ENCODE data around the gene BIN2. TPM values are rescaled to one million over a fixed set of nuclear protein-coding genes. Genes with fewer than 3 reads are reported as not detected.
"Not testable (repeated sequence)": the region's sequence is repeated elsewhere in the genome, so short reads cannot be mapped to it uniquely, and the experiment has no call there.

BIN2 gene
- total RNA-seq, 1 experiment from 2014 or later = 0.39 TPM

DNA sequence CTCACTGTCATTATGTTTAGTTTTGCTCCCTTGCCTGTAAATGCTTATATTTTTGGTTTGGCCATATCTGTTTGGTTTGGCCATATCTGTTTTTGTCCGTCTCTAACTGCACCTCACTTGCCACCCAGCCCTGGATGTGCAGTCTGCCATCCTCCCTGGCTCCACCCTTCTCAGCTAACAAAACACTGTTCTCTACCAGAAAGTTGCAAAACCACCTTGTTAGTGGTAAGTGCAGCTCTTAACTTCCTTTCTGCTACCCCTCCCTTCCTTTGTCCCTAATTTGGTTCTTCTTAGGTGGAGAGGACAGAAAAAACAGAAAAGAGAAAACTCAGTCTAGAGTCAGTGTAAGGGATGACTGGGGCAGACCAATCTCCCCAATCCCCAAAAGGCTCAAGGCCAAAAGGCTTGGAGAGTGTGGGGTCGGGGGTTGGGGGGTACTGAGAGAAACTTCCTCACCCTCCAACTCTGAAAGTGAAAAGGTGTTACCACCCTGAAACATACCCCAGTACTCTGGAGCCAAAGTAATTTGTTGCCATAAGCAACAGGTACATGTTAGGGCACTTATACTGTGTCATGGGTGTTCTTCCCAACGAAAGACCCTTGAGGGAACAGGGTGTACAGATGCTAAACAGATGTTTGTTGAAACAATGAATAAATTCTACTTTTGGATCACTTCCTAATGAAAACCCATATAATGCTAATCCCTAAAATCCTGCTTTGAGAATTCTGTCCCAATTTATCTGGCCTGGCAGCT lies 5.0 kb downstream of the BIN2 start:
- no peaks in the 10 kb centered on the region for H3K9me3 ChIP-seq (ENCODE audit: control insufficient read depth, insufficient read depth, low read depth, low read length)
- H3K27ac ChIP-seq (ENCODE audit: low read length) = no peak overlapping the region
- POLR2A ChIA-PET = no interaction called here
- in situ Hi-C loops (cut with HindIII; ENCODE audit: low pct_unique_long_range_greater_than_20kb, low sequenced_read_pairs) (no loop called here), intact Hi-C loops (cut with micrococcal nuclease; ENCODE audit: unreplicated experiment) (no loop called here)
- H3K4me3 ChIP-seq (ENCODE audit: low read depth in 2 of 2, low read length in 2 of 2) = no peak overlapping the region
- BruUV-seq (replicated peaks) = no TSS peak
- no peak for DNase-seq (ENCODE audit: low read depth, low spot score)
- no peaks in the 10 kb centered on the region for H3K27me3 ChIP-seq (ENCODE audit: control insufficient read depth, insufficient read depth, low read length)
- H3K36me3 ChIP-seq (ENCODE audit: control insufficient read depth, insufficient read depth, low read length) = no peaks in the 10 kb centered on the region
- no peaks in the 10 kb centered on the region for H3K4me1 ChIP-seq (ENCODE audit: control insufficient read depth, insufficient read depth, low read length)
- CTCF ChIA-PET = interaction anchor here (1.3 kb wide), 1 partner anchor 49 kb away, joined by 4 read pairs; no protein-coding TSS in a partner anchor
- ATAC-seq = no peak
- TF ChIP-seq TCF7L2 (IDR thresholded peaks at IDR 0.05; ENCODE audit: low read depth, low read length) = no peak
- TF ChIP-seq, protein P1, sequence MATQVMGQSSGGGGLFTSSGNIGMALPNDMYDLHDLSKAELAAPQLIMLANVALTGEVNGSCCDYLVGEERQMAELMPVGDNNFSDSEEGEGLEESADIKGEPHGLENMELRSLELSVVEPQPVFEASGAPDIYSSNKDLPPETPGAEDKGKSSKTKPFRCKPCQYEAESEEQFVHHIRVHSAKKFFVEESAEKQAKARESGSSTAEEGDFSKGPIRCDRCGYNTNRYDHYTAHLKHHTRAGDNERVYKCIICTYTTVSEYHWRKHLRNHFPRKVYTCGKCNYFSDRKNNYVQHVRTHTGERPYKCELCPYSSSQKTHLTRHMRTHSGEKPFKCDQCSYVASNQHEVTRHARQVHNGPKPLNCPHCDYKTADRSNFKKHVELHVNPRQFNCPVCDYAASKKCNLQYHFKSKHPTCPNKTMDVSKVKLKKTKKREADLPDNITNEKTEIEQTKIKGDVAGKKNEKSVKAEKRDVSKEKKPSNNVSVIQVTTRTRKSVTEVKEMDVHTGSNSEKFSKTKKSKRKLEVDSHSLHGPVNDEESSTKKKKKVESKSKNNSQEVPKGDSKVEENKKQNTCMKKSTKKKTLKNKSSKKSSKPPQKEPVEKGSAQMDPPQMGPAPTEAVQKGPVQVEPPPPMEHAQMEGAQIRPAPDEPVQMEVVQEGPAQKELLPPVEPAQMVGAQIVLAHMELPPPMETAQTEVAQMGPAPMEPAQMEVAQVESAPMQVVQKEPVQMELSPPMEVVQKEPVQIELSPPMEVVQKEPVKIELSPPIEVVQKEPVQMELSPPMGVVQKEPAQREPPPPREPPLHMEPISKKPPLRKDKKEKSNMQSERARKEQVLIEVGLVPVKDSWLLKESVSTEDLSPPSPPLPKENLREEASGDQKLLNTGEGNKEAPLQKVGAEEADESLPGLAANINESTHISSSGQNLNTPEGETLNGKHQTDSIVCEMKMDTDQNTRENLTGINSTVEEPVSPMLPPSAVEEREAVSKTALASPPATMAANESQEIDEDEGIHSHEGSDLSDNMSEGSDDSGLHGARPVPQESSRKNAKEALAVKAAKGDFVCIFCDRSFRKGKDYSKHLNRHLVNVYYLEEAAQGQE (IDR thresholded peaks at IDR 0.05; ENCODE audit: insufficient read depth in 1 of 2, low read depth in 2 of 2, low read length in 1 of 2) = no peak

DNA sequence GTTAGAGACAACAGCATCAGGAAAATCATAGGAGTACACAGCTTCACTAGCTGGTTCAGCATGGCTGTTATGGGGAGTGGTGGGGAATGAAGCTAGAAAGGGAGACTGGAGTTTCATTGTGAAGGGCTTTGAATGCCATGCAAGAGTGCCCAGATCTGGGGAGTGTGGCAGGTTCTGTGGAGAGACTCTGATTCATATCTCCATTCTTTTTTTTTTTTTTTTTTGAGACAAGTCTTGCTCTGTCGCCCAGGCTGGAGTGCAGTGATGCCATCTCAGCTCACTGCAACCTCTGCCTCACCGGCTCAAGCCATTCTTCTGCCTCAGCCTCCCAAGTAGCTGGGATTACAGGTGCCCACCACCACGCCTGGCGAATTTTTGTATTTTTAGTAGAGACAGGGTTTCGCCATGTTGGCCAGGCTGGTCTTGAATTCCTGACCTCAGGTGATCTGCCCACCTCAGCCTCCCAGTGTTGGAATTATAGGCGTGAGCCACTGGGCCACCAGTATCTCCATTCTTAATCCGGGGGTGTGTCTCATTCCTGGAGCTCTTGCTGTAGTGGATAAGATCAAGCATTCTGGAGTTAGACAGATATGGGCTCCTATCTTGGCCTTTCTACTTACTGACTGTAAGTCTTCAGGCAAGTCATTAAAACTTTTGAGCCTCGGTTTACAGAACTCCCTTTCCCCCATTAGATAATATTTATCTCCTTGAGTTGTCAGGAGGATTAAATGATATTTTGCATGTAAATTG lies 5.7 kb downstream of the BIN2 start:
- H3K27me3 ChIP-seq (ENCODE audit: control insufficient read depth, insufficient read depth, low read length); intact Hi-C loops (cut with micrococcal nuclease; ENCODE audit: unreplicated experiment); POLR2A ChIA-PET; H3K4me3 ChIP-seq (ENCODE audit: low read depth in 2 of 2, low read length in 2 of 2); BruUV-seq (replicated peaks); CTCF ChIA-PET; H3K9me3 ChIP-seq (ENCODE audit: control insufficient read depth, insufficient read depth, low read depth, low read length); H3K36me3 ChIP-seq (ENCODE audit: control insufficient read depth, insufficient read depth, low read length); ATAC-seq; H3K4me1 ChIP-seq (ENCODE audit: control insufficient read depth, insufficient read depth, low read length); in situ Hi-C loops (cut with HindIII; ENCODE audit: low pct_unique_long_range_greater_than_20kb, low sequenced_read_pairs); H3K27ac ChIP-seq (ENCODE audit: low read length); DNase-seq (ENCODE audit: low read depth, low spot score): not testable (repeated sequence)

- ATAC-seq = no peak
These were observed 12.6 kb downstream of the BIN2 start for GRCh38 chr12:51311389-51311788.

More at GRCh38 chr12:51311389-51311788, 12.6 kb downstream of the BIN2 start:
- CTCF ChIA-PET = no interaction called here
- Histone ChIP-seq H3K36me3 (ENCODE audit: control insufficient read depth, insufficient read depth, low read length) (no peaks in the 10 kb centered on the region), H3K27me3 (ENCODE audit: control insufficient read depth, insufficient read depth, low read length) (no peaks in the 10 kb centered on the region), H3K9me3 (ENCODE audit: control insufficient read depth, insufficient read depth, low read depth, low read length) (no peaks in the 10 kb centered on the region), H3K4me1 (ENCODE audit: control insufficient read depth, insufficient read depth, low read length) (no peaks in the 10 kb centered on the region), H3K4me3 (ENCODE audit: low read depth in 2 of 2, low read length in 2 of 2) (no peak overlapping the region), H3K27ac (ENCODE audit: low read length) (no peak overlapping the region)
- TF ChIP-seq SIN3A (IDR thresholded peaks at IDR 0.05; ENCODE audit: borderline replicate concordance, insufficient read depth, low read depth, low read length) (no peak), POLR2AphosphoS5 (IDR thresholded peaks at IDR 0.05; ENCODE audit: low read depth, low read length) (no peak), CTCF (IDR thresholded peaks at IDR 0.05) (no peak), TCF7L2 (IDR thresholded peaks at IDR 0.05; ENCODE audit: low read depth, low read length) (no peak)
- TF ChIP-seq, protein P1 (IDR thresholded peaks at IDR 0.05; ENCODE audit: insufficient read depth in 1 of 2, low read depth in 2 of 2, low read length in 1 of 2) = no peak
- no peak for DNase-seq (ENCODE audit: low read depth, low spot score)
- POLR2A ChIA-PET = no interaction called here
- no TSS peak for BruUV-seq (replicated peaks)
- in situ Hi-C loops (cut with HindIII; ENCODE audit: low pct_unique_long_range_greater_than_20kb, low sequenced_read_pairs) = no loop called here
- intact Hi-C loops (cut with micrococcal nuclease; ENCODE audit: unreplicated experiment) = no loop called here

All from Panc1 (cell line).